GM21825 (cell line): ENCODE data around the gene HLA-F.

Experiments used
- ATAC-seq: cut with Tn5 transposase; IDR thresholded peaks from one replicate; pipeline ENCODE4 v1.9.1; 2021; ENCODE audit warnings: mild to moderate bottlenecking, moderate library complexity; ENCODE audit not compliant: unreplicated experiment

HLA-F gene

DNA sequence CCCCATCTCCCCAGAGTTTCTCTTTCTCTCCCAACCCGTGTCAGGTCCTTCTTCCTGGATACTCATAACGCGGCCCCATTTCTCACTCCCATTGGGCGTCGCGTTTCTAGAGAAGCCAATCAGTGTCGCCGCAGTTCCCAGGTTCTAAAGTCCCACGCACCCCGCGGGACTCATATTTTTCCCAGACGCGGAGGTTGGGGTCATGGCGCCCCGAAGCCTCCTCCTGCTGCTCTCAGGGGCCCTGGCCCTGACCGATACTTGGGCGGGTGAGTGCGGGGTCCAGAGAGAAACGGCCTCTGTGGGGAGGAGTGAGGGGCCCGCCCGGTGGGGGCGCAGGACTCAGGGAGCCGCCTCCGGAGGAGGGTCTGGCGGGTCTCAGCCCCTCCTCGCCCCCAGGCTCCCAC is at the start of gene HLA-F:
TSS of gene HLA-F (plus strand) at position 173 of the 404 bp plus-strand sequence. CDS start at position 203, 30 bp downstream.
- peak; percentile 83 for ATAC-seq

GRCh38 chr6:29674008-29674407 is 49.2 kb upstream of the HLA-F start:
- no peak for ATAC-seq

DNA sequence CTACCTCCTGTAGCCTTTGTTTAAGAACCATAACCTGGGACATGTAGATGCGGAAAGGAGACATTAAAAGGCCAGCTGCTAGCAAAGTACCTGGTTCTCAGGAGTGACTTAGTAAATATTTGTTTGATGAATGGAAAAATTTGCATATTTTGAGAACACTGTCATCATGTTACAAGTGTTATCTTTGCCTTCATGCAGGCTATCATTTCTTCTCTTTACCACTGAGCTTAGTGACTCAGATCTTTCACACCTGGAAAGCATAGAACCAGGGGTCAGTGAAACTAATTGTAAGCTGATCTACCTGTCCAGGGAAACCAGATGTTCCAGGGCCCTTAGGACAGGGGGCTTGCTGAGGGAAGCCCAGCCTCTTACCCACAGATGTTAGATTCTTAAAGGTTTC is 47.7 kb upstream of the HLA-F start:
- ATAC-seq = no peak

DNA sequence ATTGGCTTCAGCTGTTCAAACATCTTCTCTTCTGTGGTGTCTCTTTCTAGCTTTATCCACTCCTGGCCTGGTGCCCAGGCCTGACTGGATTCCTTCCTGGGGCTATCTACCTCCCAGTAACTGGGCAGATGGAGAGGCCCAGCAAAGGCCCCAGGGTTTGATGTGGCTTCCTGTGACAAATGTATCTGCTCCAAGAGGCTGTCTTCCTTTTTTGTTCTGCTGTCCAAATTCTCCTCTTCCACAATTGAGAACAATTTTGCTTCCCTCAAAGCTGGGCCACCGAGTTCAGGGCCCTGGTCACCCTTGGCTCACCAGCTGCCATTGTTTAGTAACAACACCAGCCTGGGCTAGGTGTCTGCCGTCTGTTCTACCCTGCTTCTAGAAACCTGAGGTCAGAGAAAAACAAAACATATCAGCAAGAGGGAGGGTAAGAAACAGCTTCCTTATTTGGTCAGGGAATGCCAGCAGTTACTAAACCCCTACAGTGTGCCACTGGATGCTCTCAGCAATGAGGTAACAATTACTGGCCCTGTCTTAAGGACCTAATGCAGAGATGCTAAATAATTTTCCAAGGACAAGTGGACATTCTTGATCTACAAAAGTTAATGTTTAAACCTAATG is 46.1 kb upstream of the HLA-F start:
- no peak for ATAC-seq

GRCh38 chr6:29678114-29678513 is 45.1 kb upstream of the HLA-F start:
- ATAC-seq = no peak

DNA sequence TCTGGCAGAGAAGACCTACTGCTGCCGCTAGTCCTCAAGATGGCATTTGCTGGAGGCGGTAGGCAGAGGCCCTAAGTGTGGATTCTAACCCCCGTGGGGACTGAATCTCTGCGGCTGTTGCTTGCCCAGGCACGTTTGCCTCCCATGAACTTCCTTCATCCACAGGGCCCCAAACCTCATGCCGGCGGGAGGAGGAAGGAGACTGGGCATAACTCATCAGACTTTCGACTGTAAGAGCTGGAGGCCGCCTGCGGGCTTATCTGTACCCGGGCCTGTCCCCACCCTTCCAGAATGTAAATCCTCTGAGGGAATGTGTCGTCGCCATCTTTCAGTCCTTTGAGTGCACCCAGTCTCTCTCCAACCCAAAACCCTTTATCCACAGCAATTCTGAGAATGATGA is 43.3 kb upstream of the HLA-F start:
- no peak for ATAC-seq

DNA sequence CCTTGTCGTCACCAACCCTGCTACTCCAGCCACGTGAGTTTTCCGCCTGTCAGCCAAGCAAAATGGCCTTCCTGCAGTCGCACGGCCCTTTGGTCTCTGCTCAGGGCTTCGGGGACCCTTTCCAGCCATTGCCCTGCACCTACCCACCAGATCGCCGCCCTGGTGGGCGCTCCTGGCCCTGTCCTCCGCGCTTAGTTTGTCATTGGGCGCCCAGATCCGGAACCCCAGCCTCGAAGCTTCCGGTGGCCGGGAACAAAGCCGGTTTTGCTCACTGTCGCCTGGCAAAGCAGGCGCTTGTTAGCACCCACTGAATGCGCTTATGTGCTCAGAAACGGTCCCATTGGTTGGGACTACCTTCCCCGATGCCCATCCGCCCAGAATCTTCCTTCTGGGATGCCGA is 42.8 kb upstream of the HLA-F start:
- ATAC-seq = no peak

GRCh38 chr6:29680904-29681303 is 42.3 kb upstream of the HLA-F start, which contains the start of gene ZFP57:
TSS of gene ZFP57 (minus strand) at chr6:29681152. CDS start at chr6:29677003, 4,149 bp downstream.
- no peak for ATAC-seq

DNA sequence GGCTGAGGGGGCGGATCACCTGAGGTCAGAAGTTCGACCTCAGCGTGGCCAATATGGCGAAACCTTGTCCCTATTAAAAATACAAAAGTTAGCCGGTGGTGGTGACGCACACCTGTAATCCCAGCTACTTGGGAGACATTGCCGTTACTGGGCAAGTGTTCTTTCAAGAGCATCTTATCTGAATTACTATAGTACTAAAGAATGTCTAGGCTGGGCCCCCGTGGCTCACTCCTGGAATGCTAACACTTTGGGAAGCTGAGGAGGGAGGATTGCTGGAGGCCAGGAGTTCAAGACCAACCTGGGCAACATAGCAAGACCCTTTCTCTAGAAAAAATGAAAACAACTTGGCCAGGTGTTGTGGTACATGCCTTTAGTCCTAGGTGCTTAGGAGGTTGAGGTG is 41.4 kb upstream of the HLA-F start:
- ATAC-seq = no peak

- no peak for ATAC-seq
These were observed 37.4 kb upstream of the HLA-F start for GRCh38 chr6:29685718-29686326.

GRCh38 chr6:29694637-29695036 is 28.6 kb upstream of the HLA-F start:
- ATAC-seq = no peak

GRCh38 chr6:29696147-29697125 is 26.8 kb upstream of the HLA-F start:
- no peak for ATAC-seq

- ATAC-seq = no peak
These were observed 20.6 kb upstream of the HLA-F start for GRCh38 chr6:29702519-29703103.

DNA sequence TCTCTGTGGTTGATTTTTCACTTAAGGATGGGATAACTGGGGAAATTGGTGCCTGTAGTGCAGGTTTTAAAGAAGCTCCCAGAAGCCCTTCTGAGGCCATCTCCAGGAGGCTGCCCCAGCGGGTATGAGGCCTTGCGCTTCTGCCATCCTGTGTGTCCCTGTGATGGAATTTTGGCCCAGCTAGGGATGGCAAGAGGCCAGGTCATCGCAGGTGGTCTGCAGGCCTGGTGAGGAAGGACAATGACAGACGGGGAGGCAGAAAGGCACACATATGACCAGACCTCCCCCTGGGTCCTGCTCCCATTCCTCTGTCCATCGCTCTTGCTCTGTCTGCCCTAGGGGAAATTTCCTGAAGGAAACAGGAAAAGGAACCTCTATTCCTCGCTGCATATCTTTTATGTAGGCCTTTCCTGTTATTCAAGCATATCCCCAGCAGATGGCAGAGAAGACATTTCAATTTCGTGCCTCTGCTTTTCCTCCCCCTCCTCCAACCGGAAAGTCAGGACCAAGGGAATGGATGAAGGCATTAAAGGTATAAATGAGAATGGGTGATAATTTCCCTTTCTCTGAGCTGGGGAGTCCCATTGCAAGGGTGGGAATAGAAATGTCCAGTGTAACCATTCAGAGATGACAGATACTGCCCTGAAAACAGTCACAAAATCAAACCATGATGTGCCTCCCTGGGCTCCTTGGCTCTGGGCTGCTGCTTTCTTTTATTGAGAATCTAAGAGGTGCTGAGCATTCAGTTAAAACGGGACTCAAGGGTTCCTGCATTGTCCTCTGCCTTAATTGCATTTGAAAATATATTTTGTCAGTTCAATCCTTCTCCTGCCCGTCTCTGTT is 17.6 kb upstream of the HLA-F start:
- ATAC-seq = no peak

GRCh38 chr6:29708432-29709179 is 14.6 kb upstream of the HLA-F start:
- ATAC-seq = no peak

DNA sequence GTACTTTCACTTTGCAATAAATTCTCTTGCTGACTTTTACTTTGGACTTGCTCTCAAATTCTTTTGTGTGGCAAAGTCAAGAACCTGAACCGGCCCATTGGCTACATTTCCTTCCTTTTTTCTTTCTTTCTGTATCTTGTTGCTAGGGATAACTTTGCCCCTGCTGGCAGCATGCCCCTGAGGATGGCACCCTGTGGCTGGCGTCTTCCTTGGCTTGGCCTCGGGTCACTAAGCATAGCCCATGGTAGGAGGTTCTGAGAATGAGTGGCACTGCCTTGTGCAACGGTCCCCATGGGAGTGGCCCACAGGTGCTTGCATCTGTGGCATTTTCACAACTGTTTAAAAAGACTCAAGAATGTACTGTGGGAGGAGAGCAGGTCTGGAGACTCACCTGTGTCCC is 14.0 kb upstream of the HLA-F start:
- ATAC-seq = no peak

DNA sequence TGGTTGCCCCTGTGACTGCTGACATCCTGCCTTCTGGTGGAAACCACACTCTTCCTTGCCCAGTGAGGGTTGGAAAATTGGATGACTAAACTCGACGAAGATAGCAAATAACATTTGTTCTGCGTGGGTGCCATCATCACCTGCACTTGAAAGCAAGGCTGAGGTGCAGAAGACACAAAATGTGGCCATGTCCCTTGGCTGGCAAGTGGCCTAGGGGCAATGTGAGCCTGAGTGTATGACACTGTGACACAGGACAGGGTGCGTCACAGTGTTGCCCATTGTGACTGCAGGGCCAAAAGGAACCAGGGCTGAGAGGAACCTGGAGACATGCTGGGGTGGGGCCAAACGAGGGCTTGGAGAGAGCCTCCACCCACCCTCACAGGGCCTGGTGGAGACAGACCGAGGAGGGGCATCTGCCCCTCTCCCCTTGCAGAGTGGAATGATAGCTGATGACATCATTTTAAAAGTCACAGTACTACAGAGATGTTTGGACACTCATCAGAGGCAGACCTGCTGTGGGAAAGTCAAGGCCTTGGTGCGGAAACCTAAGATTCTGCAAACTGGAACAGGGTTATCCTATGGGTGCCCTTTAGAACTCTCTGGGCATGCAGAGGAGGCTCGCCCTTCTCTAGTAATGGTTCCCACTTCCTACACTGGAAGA is 12.8 kb upstream of the HLA-F start:
- no peak for ATAC-seq

GRCh38 chr6:29720863-29721262 is 2.4 kb upstream of the HLA-F start:
- no peak for ATAC-seq
